ENCODE measurements around the gene DDB1.

Gene DDB1

DNA sequence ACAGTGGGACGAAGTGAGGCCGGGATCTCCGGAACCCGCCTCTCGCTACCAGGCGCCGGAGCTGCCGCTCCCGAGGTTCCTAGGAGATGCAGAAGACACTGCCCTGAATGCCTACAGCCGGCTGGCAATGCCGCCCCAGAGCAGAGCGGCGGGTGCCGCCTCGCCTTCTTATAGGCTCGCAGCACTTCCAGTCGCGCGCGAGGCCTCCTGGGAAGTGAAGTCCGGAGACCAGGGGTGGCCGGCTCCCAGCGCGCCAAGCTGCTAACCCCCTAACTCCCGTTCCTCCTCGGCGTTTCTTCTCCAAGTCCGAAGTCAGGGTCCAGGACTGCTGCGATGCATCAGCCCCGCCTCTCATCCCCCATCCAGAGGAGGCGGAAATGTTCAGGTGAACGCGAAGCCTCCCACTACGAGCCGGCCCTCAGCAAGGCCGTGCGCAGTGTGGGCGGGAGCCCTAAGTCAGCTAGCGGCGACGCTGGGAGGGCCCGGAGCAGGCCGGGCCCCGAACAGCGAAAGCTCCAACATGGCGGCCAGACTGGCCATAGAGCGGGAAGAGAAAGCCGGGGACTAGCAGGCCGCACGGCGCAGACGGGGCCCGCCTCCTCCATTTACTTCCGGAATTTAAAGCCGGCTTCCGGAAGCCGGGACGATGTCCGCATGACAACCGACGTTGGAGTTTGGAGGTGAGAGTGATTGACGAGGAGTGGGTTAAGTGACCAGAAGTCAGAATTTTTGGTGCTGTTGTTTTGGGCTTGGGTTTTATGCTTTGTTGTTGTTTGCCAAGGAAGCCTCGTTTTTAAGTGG, 29.0 kb upstream of the DDB1 start, which contains the start of the genes CYB561A3 and TMEM138:
TSS of gene CYB561A3 (minus strand) at position 142 of the 801 bp plus-strand sequence. CDS start 5,169 bp downstream, outside the sequence.
TSS of gene TMEM138 (plus strand) at position 634 of the 801 bp plus-strand sequence. CDS start 2,017 bp downstream, outside the sequence.
- CTCF ChIA-PET: interaction anchor here (1.2 to 22.6 kb wide), 7 partner anchors 13 to 73 kb away, joined by 3 to 244 read pairs (median 8); partner anchors contain the start of genes DDB1, TKFC and TMEM216
- under 1% methylated on average over 48 of the region's 63 CpGs for WGBS (ENCODE audit: insufficient coverage)
- H3K36me3 ChIP-seq (ENCODE audit: control insufficient read depth in 4 of 4, insufficient read depth in 4 of 4, low read length in 3 of 4): peaks cover 7 to 26% (median 18%) of the 10 kb centered on the region in 4 experiments
- POLR2A ChIA-PET: interaction anchor here (0.6 to 2.6 kb wide), 5 partner anchors 9 to 67 kb away, joined by 3 to 7 read pairs (median 3); partner anchors contain the start of genes TMEM216 and VWCE
- peak within 1 kb of the TSS; percentile 78 to 99 (median 94) for H3K4me3 ChIP-seq (ENCODE audit: control insufficient read depth in 1 of 7, extremely low read depth in 1 of 7, insufficient read depth in 4 of 7, low read depth in 2 of 7, low read length in 6 of 7)
- H3K27ac ChIP-seq (ENCODE audit: insufficient read depth in 1 of 2, low read depth in 1 of 2, low read length in 2 of 2, poor library complexity in 1 of 2, severe bottlenecking in 2 of 2): peak within 1 kb of the TSS; percentile 91 to 96
- peak; percentile 90 to 96 (median 95) for DNase-seq
- H3K4me1 ChIP-seq (ENCODE audit: control extremely low read depth in 1 of 4, control insufficient read depth in 4 of 4, insufficient read depth in 4 of 4, low read length in 3 of 4): peaks cover 11 to 46% (median 39%) of the 10 kb centered on the region in 4 experiments
- no peaks in the 10 kb centered on the region for H3K27me3 ChIP-seq (replicated peaks in 2 of 5; ENCODE audit: control insufficient read depth in 4 of 5, insufficient read depth in 5 of 5, low read length in 4 of 5)
- no peaks in the 10 kb centered on the region for H3K9me3 ChIP-seq (ENCODE audit: control extremely low read depth in 1 of 5, control insufficient read depth in 4 of 5, insufficient read depth in 2 of 5, low read depth in 1 of 5, low read length in 4 of 5)

DNA sequence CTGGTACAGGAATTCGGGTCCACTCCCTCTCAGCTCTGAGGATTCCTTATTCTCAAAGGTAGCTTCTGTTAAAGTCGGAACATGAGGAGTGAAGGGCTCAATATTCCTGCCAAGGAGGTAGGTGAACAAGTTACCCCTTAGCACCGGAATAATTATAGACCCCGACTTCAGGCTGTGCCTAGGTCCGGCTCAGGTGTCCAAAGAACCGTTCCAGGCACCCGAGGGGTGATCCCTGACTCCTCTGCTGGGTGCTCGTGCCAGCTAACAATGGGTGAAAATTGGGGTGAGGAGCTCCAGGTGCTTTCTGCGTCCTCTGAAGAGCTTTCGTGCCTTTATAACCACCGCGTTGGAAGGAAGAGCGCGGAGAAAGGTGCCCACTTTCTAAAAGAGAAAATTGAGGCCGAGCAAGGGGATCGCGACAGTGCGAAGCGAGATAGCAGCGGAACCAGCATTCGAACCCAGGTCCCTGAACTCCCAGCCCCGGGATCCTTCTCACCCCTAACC, 28.4 kb upstream of the DDB1 start:
- H3K27ac ChIP-seq (ENCODE audit: insufficient read depth in 1 of 2, low read depth in 1 of 2, low read length in 2 of 2, poor library complexity in 1 of 2, severe bottlenecking in 2 of 2): peak overlapping the region; percentile 91 to 96
- no peak for DNase-seq
- no peaks in the 10 kb centered on the region for H3K9me3 ChIP-seq (ENCODE audit: control extremely low read depth in 1 of 5, control insufficient read depth in 4 of 5, insufficient read depth in 2 of 5, low read depth in 1 of 5, low read length in 4 of 5)
- ChIA-PET POLR2A (interaction anchor here (1.5 to 2.6 kb wide), 2 partner anchors 8 to 31 kb away, joined by 3 to 7 read pairs; partner anchors contain the start of gene TMEM216), CTCF (interaction anchor here (2.0 to 22.6 kb wide), 3 partner anchors 23 to 31 kb away, joined by 8 to 244 read pairs (median 113); partner anchors contain the start of genes DDB1, TKFC and TMEM216)
- WGBS (ENCODE audit: insufficient coverage): 9% methylated on average over 18 of the region's 22 CpGs
- peaks cover 12 to 53% (median 45%) of the 10 kb centered on the region in 4 experiments for H3K4me1 ChIP-seq (ENCODE audit: control extremely low read depth in 1 of 4, control insufficient read depth in 4 of 4, insufficient read depth in 4 of 4, low read length in 3 of 4)
- H3K4me3 ChIP-seq (ENCODE audit: control insufficient read depth in 1 of 7, extremely low read depth in 1 of 7, insufficient read depth in 4 of 7, low read depth in 2 of 7, low read length in 6 of 7): peak overlapping the region; percentile 78 to 99 (median 94)
- no peaks in the 10 kb centered on the region for H3K27me3 ChIP-seq (replicated peaks in 2 of 5; ENCODE audit: control insufficient read depth in 4 of 5, insufficient read depth in 5 of 5, low read length in 4 of 5)
- H3K36me3 ChIP-seq (ENCODE audit: control insufficient read depth in 4 of 4, insufficient read depth in 4 of 4, low read length in 3 of 4): peaks cover 7 to 22% (median 15%) of the 10 kb centered on the region in 4 experiments

- no peak overlapping the region for H3K27ac ChIP-seq (ENCODE audit: insufficient read depth in 1 of 2, low read depth in 1 of 2, low read length in 2 of 2, poor library complexity in 1 of 2, severe bottlenecking in 2 of 2)
- no peaks in the 10 kb centered on the region for H3K27me3 ChIP-seq (replicated peaks in 2 of 5; ENCODE audit: control insufficient read depth in 4 of 5, insufficient read depth in 5 of 5, low read length in 4 of 5)
- no peak for DNase-seq
- peaks cover 12 to 55% (median 46%) of the 10 kb centered on the region in 4 experiments for H3K4me1 ChIP-seq (ENCODE audit: control extremely low read depth in 1 of 4, control insufficient read depth in 4 of 4, insufficient read depth in 4 of 4, low read length in 3 of 4)
- no peaks in the 10 kb centered on the region for H3K9me3 ChIP-seq (ENCODE audit: control extremely low read depth in 1 of 5, control insufficient read depth in 4 of 5, insufficient read depth in 2 of 5, low read depth in 1 of 5, low read length in 4 of 5)
- no peak overlapping the region for H3K4me3 ChIP-seq (ENCODE audit: control insufficient read depth in 1 of 7, extremely low read depth in 1 of 7, insufficient read depth in 4 of 7, low read depth in 2 of 7, low read length in 6 of 7)
- ChIA-PET CTCF (interaction anchor here (1.5 to 22.6 kb wide), 4 partner anchors 22 to 44 kb away, joined by 3 to 244 read pairs (median 60); partner anchors contain the start of genes DDB1 and TKFC), POLR2A (interaction anchor here (0.5 kb wide), 1 partner anchor 76 kb away, joined by 4 read pairs; no protein-coding TSS in a partner anchor)
- H3K36me3 ChIP-seq (ENCODE audit: control insufficient read depth in 4 of 4, insufficient read depth in 4 of 4, low read length in 3 of 4): peaks cover 0 to 13% (median 5%) of the 10 kb centered on the region in 4 experiments
- WGBS (ENCODE audit: insufficient coverage): 92% methylated on average over 4 of the region's 6 CpGs
These were observed 26.6 kb upstream of the DDB1 start for GRCh38 chr11:61359516-61359915.

GRCh38 chr11:61358566-61358965, 25.7 kb upstream of the DDB1 start:
- Histone ChIP-seq H3K36me3 (ENCODE audit: control insufficient read depth in 4 of 4, insufficient read depth in 4 of 4, low read length in 3 of 4) (peaks cover 0 to 9% (median 3%) of the 10 kb centered on the region in 4 experiments), H3K4me1 (ENCODE audit: control extremely low read depth in 1 of 4, control insufficient read depth in 4 of 4, insufficient read depth in 4 of 4, low read length in 3 of 4) (peaks cover 12 to 54% (median 46%) of the 10 kb centered on the region in 4 experiments), H3K27ac (ENCODE audit: insufficient read depth in 1 of 2, low read depth in 1 of 2, low read length in 2 of 2, poor library complexity in 1 of 2, severe bottlenecking in 2 of 2) (no peak overlapping the region), H3K4me3 (ENCODE audit: control insufficient read depth in 1 of 7, extremely low read depth in 1 of 7, insufficient read depth in 4 of 7, low read depth in 2 of 7, low read length in 6 of 7) (no peak overlapping the region), H3K27me3 (replicated peaks in 2 of 5; ENCODE audit: control insufficient read depth in 4 of 5, insufficient read depth in 5 of 5, low read length in 4 of 5) (no peaks in the 10 kb centered on the region), H3K9me3 (ENCODE audit: control extremely low read depth in 1 of 5, control insufficient read depth in 4 of 5, insufficient read depth in 2 of 5, low read depth in 1 of 5, low read length in 4 of 5) (no peaks in the 10 kb centered on the region)
- CTCF ChIA-PET: interaction anchor here (1.3 to 22.6 kb wide), 5 partner anchors 21 to 77 kb away, joined by 3 to 244 read pairs (median 6); partner anchors contain the start of genes DDB1 and TKFC
- POLR2A ChIA-PET: no interaction called here
- DNase-seq: no peak
- WGBS (ENCODE audit: insufficient coverage): 90% methylated on average over 4 of the region's 11 CpGs

DNA sequence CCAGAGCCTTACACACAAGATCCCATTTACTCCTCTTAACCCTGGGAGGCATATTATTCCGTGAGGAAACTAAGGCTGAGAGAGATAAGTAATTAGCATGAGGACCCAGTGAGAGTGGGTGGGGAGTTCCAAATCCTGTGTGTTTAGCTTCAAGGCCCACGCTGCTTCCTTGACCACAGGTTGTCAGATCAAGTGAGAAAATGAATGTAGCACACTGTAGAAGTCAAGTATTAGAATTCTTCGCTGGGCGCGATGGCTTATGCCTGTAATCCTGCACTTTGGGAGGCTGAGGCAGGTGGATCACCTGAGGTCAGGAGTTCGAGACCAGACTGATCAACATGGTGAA, 25.0 kb upstream of the DDB1 start:
- H3K4me3 ChIP-seq (ENCODE audit: control insufficient read depth in 1 of 7, extremely low read depth in 1 of 7, insufficient read depth in 4 of 7, low read depth in 2 of 7, low read length in 6 of 7): no peak overlapping the region
- no peaks in the 10 kb centered on the region for H3K9me3 ChIP-seq (ENCODE audit: control extremely low read depth in 1 of 5, control insufficient read depth in 4 of 5, insufficient read depth in 2 of 5, low read depth in 1 of 5, low read length in 4 of 5)
- ChIA-PET CTCF (interaction anchor here (0.7 to 22.6 kb wide), 5 partner anchors 12 to 78 kb away, joined by 3 to 244 read pairs (median 3); partner anchors contain the start of genes DDB1, TKFC and VWCE), POLR2A (no interaction called here)
- 97% methylated on average over 4 of the region's 6 CpGs for WGBS (ENCODE audit: insufficient coverage)
- no peaks in the 10 kb centered on the region for H3K27me3 ChIP-seq (replicated peaks in 2 of 5; ENCODE audit: control insufficient read depth in 4 of 5, insufficient read depth in 5 of 5, low read length in 4 of 5)
- DNase-seq: no peak
- no peak overlapping the region for H3K27ac ChIP-seq (ENCODE audit: insufficient read depth in 1 of 2, low read depth in 1 of 2, low read length in 2 of 2, poor library complexity in 1 of 2, severe bottlenecking in 2 of 2)
- H3K36me3 ChIP-seq (ENCODE audit: control insufficient read depth in 4 of 4, insufficient read depth in 4 of 4, low read length in 3 of 4): peaks cover 0 to 14% (median 10%) of the 10 kb centered on the region in 4 experiments
- peaks cover 12 to 48% (median 43%) of the 10 kb centered on the region in 4 experiments for H3K4me1 ChIP-seq (ENCODE audit: control extremely low read depth in 1 of 4, control insufficient read depth in 4 of 4, insufficient read depth in 4 of 4, low read length in 3 of 4)

GRCh38 chr11:61357233-61357893, 24.5 kb upstream of the DDB1 start:
- peaks cover 0 to 19% (median 13%) of the 10 kb centered on the region in 4 experiments for H3K36me3 ChIP-seq (ENCODE audit: control insufficient read depth in 4 of 4, insufficient read depth in 4 of 4, low read length in 3 of 4)
- peak; percentile 63 to 93 (median 91) for DNase-seq

More at GRCh38 chr11:61357233-61357893, 24.5 kb upstream of the DDB1 start:
- H3K27ac ChIP-seq (ENCODE audit: insufficient read depth in 1 of 2, low read depth in 1 of 2, low read length in 2 of 2, poor library complexity in 1 of 2, severe bottlenecking in 2 of 2): peak overlapping the region in 1 of 2 experiments; percentile 39
- 43% methylated on average over 5 of the region's 9 CpGs for WGBS (ENCODE audit: insufficient coverage)
- ChIA-PET POLR2A (no interaction called here), CTCF (interaction anchor here (0.7 to 22.6 kb wide), 6 partner anchors 11 to 88 kb away, joined by 3 to 244 read pairs (median 3); partner anchors contain the start of genes DDB1, TKFC and VWCE)
- H3K4me1 ChIP-seq (ENCODE audit: control extremely low read depth in 1 of 4, control insufficient read depth in 4 of 4, insufficient read depth in 4 of 4, low read length in 3 of 4): peaks cover 12 to 47% (median 38%) of the 10 kb centered on the region in 4 experiments
- H3K9me3 ChIP-seq (ENCODE audit: control extremely low read depth in 1 of 5, control insufficient read depth in 4 of 5, insufficient read depth in 2 of 5, low read depth in 1 of 5, low read length in 4 of 5): no peaks in the 10 kb centered on the region
- no peaks in the 10 kb centered on the region for H3K27me3 ChIP-seq (replicated peaks in 2 of 5; ENCODE audit: control insufficient read depth in 4 of 5, insufficient read depth in 5 of 5, low read length in 4 of 5)
- H3K4me3 ChIP-seq (ENCODE audit: control insufficient read depth in 1 of 7, extremely low read depth in 1 of 7, insufficient read depth in 4 of 7, low read depth in 2 of 7, low read length in 6 of 7): peak overlapping the region in 1 of 7 experiments; percentile 16
